ENCODE data around the gene LMNA.
"Not testable (repeated sequence)": the region's sequence is repeated elsewhere in the genome, so short reads cannot be mapped to it uniquely, and the experiment has no call there.

The LMNA gene

GRCh38 chr1:156106624-156107488 lies 7.7 kb upstream of the LMNA start:
- no peak for DNase-seq

DNA sequence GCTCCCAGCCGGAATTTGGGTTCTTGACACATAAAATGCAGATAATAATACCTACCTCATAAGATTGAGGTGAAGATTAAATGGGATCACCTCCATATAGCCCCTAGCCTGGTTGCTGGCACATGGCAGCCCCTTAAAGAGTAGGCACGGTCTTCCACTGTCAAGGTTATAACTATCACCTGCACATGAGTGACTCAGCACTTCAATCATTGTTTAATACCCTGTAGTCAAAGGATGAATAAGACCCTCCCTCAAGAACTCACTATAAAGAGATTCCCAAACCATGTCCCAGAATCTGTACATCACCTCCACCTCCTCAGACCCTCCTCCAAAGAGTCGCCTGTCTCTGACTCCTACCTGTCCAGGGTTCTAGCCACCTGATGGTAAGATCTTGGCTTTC lies 6.5 kb upstream of the LMNA start:
- no peak for DNase-seq

- DNase-seq, result no peak
Measured at GRCh38 chr1:156108664-156109241, 5.8 kb upstream of the LMNA start.

GRCh38 chr1:156110252-156110651 lies 4.3 kb upstream of the LMNA start:
- no peak for DNase-seq

DNA sequence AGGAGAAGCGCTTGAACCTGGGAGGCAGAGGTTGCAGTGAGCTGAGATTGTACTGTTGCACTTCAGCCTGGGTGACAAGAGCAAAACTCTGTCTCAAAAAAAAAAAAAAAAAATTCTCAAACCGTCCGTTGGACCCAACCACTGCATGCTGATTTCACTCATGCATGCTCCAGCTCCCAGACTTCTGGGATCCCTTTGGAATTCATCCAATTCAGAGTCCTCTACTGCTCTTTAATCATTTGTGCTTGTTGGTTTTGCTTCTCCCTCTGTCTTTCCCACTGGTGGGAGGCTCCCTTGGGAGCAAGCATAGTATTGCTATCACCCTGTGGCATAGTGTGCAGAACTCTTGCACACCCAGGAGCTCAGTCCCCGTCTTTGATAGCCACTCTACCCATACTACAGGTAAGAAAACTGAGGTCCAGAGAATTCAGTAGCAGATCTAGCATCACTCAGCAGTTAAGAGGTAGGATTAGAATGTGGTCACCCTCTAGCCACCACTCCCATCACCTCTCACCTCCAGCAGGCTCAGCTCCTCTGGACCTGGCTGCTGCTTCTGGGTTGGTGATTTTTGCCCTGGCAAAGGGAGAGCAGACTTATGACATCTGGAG lies 3.1 kb upstream of the LMNA start:
- DNase-seq, result no peak

GRCh38 chr1:156112276-156113137 lies 2.0 kb upstream of the LMNA start:
- no peak for DNase-seq

DNA sequence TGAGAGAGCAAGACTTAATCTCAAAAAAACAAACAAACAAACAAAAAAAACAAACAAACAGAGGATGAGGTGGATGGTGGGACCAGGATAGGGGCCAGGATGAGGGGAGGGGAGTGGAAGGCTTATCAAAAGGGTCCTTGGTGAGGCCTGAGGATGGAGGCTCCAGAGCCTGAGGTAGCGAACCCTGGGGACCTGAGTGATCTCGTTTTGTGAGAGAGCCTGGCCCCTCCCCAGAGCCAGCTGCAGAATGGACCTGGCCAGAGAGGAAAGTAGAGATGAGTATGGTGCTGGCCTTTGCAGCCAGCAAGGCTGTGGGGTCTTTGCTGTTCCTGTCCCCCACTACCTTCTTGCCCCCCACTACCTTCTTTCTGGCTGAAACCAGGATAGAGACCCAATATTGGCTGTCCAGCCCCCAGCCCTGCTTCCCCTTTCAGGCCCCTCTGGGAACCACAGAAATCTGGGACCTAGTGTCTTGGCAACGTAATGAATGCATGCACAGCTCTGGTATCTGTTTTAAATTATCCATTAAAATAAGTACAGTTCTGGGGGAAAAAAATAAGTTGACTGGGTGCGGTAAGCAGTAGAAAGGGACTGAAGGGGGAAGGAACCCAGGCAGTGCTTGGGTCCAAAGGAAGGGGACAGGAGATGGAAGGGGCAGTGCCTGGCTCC lies 1.1 kb upstream of the LMNA start:
- no peak for DNase-seq

- DNase-seq, result no peak
Measured at GRCh38 chr1:156114919-156115513, 505 bp downstream of the LMNA start.

GRCh38 chr1:156115514-156116374 lies 1.2 kb downstream of the LMNA start:
- DNase-seq, result no peak

DNA sequence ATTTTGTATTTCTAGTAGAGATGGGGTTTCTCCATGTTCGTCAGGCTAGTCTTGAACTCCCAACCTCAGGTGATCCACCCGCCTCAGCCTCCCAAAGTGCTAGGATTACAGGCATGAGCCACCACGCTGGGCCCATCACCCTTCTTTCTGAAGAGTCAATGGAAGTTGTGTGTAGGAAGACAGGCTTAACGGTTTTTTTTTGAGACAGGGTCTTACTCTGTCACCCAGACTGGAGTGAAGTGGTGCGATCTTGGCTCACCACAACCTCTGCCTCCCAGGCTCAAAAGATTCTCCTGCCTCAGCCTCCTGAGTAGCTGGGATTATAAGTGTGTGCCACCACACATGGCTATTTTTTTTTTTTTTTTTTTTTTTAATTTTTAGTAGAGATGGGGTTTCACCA lies 2.2 kb downstream of the LMNA start:
- DNase-seq, result not testable (repeated sequence)

GRCh38 chr1:156117414-156118176 lies 3.1 kb downstream of the LMNA start:
- no peak for DNase-seq

GRCh38 chr1:156118177-156118868 lies 3.8 kb downstream of the LMNA start:
- DNase-seq, result no peak

DNA sequence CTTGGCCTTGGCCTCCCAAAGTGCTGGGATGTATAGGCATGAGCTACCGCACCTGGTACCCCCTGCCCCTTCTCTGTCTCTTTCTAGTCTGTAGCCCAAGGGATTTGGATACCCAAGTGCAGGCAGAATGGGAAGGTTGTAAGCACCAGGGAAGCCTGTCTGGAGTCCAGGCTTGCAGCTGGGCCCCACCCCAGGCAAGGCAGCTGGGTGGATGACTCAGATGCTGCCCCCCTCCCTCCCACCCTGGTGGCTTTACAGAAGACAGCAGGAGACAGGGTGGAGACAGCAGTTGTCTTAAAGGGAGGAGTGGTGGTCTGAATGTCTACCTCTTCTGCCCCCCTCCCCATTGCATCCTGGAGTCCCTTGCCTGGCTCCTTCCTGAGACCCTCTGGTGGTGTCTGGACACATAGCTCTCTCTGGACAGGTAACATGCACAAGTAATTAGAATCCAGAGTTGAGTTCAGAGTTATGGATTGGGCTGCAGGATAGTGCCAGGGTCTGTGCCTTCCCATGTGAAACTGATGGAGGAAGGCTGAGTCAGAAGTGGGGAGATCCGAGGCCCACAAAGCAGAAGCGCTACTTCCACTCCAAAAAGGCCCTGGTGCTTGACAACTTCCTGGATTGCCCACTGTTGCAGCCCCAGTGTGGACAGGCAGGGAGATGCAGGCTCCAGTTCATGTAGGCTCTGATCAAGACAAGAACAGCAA lies 5.1 kb downstream of the LMNA start:
- DNase-seq, result no peak

DNA sequence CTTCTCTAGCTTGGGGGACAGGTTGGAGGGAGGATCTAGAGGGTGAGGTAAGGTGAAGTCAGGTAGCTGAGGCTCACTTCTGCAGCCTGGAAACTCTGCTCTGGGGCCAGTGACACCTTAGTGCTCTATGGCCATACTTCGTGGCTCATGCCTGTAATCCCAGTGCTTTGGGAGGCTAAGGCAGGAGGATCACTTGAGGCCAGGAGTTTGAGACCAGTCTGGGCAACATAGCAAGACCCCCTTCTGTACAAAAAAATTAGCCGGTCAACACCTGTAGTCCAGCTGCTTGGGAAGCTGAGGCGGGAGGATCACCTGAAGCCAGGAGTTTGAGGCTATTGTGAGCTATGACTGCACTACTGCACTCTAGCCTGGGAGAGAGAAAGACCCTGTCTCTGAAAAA lies 5.8 kb downstream of the LMNA start:
- no peak for DNase-seq

DNA sequence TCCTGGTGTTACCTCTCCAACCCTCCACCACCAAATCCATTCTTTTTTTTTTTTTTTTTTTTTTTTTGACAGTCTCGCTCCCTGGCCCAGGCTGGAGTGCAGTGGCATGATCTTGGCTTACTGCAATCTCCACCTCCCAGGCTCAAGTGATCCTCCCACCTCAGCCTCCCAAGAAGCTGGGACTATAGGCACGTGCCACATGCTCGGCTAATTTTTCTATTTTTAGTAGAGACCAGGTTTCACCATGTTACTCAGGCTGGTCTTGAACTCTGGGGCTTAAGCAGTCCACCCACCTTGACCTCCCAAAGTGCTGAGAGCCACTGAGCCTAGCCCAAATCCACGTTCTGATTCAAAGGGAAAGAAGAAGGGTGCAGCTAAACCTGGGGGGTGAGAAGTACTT lies 6.5 kb downstream of the LMNA start:
- not testable (repeated sequence) for DNase-seq

GRCh38 chr1:156121457-156121856 lies 6.9 kb downstream of the LMNA start:
- no peak for DNase-seq

GRCh38 chr1:156122086-156122485 lies 7.6 kb downstream of the LMNA start:
- no peak for DNase-seq

DNA sequence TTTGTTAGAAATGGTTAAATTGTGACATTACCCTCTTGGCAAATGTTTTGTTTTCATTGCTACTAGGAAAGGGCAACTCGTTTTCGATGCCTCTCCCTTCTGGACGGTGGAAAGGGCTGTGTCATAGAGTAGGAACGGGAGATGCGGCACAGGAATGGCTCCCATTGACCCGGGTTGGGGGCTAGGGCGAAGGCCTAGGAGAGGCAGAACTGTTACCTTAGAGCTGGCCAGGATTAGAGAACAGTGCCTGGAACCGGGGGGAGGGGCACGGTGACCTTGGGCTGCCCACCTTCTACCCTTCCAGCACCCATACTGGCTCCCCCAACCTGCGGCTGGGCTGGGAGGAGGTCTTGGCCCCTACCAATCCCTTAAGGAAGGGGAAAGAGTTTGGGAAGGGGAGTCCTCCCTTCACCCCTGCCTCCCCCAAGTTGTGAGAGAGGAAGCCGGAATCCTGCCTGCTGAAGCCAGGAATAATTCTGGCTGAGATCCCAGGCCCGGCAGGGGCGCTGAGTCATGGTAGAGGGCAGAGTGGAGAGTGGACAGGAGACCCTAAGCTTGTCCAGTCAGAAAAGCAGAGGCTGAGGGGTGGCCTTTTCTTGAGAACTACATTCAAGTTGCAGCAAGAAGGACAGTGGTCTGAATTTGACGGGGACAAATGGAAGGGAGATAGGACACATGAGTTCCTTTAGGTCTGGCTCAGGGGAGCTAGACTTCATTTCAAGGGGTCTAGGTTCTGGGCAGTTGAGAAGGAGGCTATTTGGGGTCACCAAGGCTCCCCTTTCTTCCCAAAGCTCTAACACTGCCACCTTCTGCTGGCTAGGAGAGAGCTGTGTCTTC lies 8.2 kb downstream of the LMNA start:
- DNase-seq, result no peak

Data from activated gamma-delta T cell treated with Interleukin-2 at 50 U/mL for 16 hours (primary cell).